ENCODE data around the gene SIK1.
"Not testable (repeated sequence)": the region's sequence is repeated elsewhere in the genome, so short reads cannot be mapped to it uniquely, and the experiment has no call there.

The SIK1 gene

DNA sequence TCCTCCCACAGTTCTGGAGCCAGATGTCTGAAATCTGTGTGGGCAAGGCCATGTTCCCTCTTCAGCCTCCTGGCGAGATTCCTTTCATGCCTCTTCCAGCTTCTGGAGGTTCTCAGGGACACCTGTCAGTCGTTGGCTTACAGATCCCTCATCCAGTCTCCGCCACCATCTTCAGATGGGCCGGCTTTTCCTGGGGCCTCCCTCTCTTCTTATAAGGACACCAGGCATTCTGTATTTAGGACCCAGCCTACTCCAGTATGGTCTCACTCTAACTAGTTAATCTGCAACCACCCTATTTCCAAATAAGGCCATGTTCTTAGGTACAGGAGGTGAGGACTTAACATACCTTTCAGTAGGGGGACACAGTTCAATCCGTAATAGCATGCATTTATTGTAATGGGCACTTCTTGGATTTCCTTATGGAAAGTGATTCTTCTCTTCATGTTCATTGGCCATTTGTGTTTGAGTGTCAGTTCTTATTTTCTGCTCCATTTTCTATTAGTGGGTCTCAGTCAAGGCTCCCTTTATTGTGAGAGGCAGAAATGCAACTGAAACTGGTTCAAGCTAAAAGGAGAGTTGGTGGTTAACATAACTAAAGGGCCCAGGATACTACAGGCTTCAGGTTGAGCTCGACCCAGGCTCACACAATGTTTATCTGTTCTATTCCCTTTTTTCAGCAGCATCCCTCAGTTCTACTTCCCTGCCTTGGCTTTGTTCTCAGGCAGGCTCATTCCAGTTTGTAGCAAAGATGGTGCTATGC lies 12.6 kb upstream of the SIK1 start:
- DNase-seq = not testable (repeated sequence)

GRCh38 chr21:43436272-43436671 lies 9.3 kb upstream of the SIK1 start:
- DNase-seq = not testable (repeated sequence)

- not testable (repeated sequence) for DNase-seq
Observed at GRCh38 chr21:43433340-43434136, 6.6 kb upstream of the SIK1 start.

GRCh38 chr21:43430830-43431416 lies 4.0 kb upstream of the SIK1 start:
- not testable (repeated sequence) for DNase-seq

- not testable (repeated sequence) for DNase-seq
Observed at GRCh38 chr21:43428964-43429363, 2.0 kb upstream of the SIK1 start.

DNA sequence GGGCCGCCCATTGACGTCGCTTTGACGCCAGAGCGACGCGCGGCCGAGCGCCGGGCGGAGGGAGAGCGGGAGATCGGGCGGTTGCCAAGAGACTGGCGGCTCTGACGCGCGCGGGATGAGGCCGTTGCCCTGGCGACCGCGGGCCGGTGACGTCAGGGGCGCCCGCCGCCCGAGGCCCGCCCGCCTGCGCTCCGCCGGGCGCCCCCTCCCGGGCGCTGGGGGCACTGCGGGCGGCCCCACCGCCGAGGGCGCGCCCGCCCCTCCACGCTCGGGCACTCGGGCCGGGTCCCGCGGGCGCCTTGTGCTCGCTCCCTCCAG lies 270 bp upstream of the SIK1 start:
- DNase-seq = not testable (repeated sequence)

DNA sequence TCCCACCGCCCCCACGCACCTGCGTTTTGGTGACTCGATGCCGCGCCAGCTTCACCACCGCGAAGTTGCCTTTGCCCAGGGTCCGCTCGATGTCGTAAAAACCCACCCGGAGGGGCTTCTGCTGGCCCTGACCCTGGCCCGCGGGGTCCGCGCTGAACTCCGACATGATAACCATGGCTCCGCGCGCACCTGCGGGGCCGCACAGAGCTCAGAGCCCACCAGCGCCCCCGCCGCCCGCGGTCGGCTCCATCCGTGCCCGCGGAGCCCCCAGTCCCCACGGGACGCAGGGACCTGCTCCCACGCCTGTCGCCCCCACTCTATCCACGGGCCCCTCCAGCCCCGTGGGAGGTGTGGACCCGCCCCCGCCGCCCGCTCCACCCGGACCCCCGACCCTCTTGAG lies 927 bp downstream of the SIK1 start:
- DNase-seq = not testable (repeated sequence)

DNA sequence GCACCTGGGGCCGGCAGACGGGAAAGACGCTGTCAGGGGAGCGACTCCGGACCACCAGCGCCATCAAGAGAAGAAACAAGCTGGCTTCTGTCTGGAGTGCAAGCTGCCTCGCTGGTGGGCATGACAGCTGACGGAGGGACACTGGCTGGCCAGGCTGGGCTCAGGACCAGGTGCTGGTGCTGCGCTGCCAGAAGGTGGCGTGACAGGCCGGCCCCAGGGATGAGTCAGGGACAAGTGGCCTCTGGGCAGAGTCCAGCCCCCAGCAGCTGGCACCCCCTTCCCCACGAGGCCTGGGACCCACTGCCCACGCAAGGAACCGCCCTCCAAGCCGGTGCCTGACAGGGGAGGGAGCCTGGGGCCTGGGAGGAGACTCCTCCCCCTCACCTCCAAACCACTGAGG lies 7.5 kb downstream of the SIK1 start:
- DNase-seq = not testable (repeated sequence)

- not testable (repeated sequence) for DNase-seq
Observed at GRCh38 chr21:43414576-43414975, 12.4 kb downstream of the SIK1 start.

GRCh38 chr21:43412020-43412788 lies 14.7 kb downstream of the SIK1 start:
- DNase-seq = not testable (repeated sequence)

DNA sequence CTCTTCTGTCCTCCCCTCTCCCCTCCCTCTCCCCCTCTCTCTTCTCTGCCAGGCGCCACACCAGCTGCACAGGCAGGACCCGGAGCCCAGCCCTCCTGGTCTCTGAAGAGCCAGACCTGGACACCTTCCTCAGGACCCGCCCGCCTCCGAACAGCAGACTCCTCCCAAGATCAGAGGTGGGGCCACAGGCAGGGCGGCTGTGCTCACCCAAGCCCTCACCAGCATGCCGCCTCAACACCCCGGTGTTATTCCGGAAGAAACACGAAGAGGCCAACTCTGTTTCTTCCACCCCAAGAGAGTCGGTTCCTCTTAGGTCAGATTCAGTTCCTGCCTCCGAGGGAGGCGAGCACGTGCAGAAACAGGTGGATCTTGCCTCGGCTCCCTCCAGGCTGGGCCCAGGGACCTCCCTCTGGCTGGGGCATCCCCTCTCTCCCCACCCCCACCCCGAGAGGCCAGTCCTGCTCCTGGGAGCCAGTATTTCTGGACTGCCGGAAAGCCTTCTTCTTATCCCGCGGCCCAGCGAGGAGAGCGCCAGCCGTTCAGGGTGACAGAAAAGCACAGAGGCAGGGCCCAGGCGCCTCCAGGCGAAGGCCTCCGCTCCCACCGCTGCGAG lies 16.4 kb downstream of the SIK1 start:
- not testable (repeated sequence) for DNase-seq

DNA sequence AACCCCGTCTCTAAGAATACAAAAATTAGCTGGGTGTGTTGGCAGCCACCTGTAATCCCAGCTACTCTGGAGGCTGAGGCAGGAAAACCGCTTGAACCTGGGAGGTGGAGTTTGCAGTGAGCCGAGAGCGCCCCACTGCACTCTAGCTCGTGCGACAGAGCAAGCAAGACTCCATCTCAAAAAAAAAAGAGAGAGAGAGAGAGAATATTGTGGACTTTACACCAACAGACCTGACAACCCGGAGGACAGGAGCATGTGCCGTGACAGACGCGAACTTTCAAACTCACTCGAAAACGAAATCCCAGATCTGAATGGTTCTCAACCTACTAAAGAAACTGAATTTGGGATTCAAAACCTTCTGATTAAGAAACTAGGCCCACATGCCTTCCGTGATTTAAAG lies 19.8 kb downstream of the SIK1 start:
- not testable (repeated sequence) for DNase-seq

DNA sequence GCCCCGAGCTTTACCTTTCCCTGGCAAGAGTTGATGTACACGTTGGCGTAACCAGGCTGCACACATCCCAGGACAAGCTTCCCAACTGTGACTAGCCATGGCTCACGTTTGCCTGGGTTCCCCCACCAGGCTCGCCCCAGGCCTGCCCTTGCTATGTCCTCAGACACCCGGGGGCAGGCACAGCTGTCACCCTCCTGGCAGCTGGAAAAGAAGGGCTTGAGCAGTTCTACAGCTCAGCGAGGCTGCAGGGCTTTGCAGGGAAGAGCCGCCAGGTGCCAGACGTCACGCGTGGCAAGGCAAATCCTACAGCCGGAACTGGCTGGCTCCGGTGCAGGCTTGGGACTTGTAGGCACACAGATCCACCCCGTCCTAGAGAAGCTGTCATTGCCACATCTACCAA lies 22.5 kb downstream of the SIK1 start:
- DNase-seq = not testable (repeated sequence)

- DNase-seq = not testable (repeated sequence)
Observed at GRCh38 chr21:43403651-43404430, 23.1 kb downstream of the SIK1 start.

GRCh38 chr21:43401125-43401524 lies 25.8 kb downstream of the SIK1 start:
- DNase-seq = not testable (repeated sequence)

- DNase-seq = not testable (repeated sequence)
Observed at GRCh38 chr21:43399595-43400015, 27.3 kb downstream of the SIK1 start.

DNA sequence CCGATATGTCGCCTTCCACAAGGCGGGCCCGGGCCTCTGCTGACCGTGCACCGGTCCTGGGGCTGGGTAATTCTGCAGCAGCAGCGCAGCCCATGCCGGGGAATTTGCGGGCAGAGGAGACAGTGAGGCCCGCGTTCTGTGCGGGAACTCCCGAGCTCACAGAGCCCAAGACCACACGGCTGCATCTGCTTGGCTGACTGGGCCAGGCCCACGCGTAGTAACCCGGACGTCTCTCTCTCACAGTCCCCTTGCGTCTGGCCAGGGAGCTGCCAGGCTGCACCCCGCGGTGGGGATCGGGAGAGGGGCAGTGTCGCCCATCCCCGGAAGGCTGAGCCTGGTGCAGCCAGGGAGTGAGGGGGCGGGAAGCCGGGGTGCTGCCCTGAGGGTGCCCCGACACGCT lies 27.8 kb downstream of the SIK1 start:
- DNase-seq = not testable (repeated sequence)

DNA sequence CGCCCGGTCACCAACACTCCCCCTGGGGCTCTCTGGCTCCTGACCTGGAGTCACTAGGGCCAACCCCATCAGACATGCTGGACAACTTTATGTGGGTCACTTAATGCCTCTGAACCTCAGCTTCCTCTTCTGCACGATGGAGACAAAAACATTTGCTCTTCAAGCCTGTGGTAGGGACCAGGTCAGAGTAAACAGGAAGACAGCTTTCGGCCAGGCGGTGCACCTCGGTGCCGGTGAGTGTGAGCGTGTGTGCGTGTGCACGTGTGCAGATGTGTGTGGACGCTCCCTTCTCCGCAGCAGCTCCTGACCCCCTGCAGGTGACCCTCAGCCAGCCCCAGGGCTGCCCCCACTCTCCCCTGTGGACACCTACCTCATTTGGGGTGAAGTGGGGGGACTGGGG lies 28.4 kb downstream of the SIK1 start:
- DNase-seq = not testable (repeated sequence)

- DNase-seq = not testable (repeated sequence)
Observed at GRCh38 chr21:43398000-43398399, 28.9 kb downstream of the SIK1 start.

DNA sequence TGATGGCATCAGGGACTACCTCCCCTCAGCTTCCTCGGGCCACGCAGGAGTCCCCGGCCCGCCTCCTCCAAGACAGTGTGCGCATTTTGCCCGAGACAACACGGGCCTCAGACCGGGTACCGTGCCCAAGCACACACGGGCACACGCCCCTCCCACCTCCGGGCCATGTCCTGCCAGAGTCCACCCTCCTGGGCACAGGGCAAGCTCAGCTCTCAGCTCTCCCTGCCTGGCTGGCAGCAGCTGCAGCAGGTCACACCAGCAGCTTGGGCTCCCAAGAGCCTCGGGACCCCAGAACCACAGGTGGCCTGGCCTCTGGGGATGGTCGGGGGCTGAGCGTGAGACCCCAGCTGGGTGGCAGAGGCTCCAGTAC lies 29.5 kb downstream of the SIK1 start:
- DNase-seq = not testable (repeated sequence)

DNA sequence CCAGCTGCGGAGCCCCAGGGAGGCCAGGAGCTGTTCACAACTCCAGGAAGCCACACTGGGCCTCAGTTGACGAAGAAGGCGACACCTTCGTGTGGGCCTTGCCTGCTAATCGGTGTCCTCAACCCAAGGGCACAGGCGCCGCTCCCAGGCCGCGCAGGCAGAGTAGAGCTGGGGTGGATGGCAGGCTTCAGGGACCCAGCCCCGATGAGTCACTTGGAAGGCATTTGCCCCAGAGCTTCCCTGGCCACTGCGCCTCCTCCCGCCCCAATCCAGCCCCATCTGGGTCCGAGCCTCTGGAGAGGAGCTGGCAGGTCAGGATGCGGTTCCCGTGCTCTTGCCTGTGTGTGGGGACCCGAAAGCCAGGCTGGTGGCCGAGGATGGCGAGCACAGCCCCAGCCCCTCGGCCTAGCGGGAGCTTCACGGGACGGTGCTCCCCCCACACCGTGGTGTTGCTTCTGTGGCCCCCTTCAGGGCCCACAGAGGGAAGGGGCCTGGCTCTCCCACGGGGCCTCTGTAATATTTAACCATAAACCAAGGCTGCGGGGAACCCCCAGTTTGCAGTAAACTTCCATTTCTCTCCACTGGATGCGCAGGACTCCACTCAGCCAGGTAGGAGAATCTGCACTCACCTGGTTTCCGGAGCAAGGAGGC lies 30.0 kb downstream of the SIK1 start:
- not testable (repeated sequence) for DNase-seq

All from CD4-positive, alpha-beta T cell treated with Interleukin-6 for 4 hours (primary cell).